ENCODE results near the gene CBLN3. TPM values are rescaled to one million over a fixed set of nuclear protein-coding genes. Genes with fewer than 3 reads are reported as not detected.

CBLN3 gene
- polyA plus RNA-seq, 2 of the 4 experiments (the other 2 are of a cell fraction) = 1.1 to 1.3 TPM

- no peak for ATAC-seq
- CTCF ChIA-PET = interaction anchor here (0.6 to 4.9 kb wide), 6 partner anchors 12 to 200 kb away, joined by 3 to 41 read pairs (median 4); partner anchors contain the start of gene ADCY4
- TF ChIP-seq KDM5A (IDR thresholded peaks at IDR 0.05) (peak; percentile 64), PHF8 (IDR thresholded peaks at IDR 0.05; ENCODE audit: borderline replicate concordance, low read depth) (peak; percentile 69; the same call in 1 of the 2 replicates), NPAS2 (CRISPR knock-in tag; IDR thresholded peaks at IDR 0.05; ENCODE audit: borderline replicate concordance) (no peak)
- Histone ChIP-seq H3K4me1 (peaks cover 6% of the 10 kb centered on the region), H3K4me3 (peak overlapping the region; percentile 86), H3K4me2 (peak overlapping the region; percentile 94), H3K9me3 (no peaks in the 10 kb centered on the region), H3K27ac (peak overlapping the region; percentile 97 to 98)
- 11% methylated on average over 6 of the region's 7 CpGs for WGBS (ENCODE audit: missing lambda C conversion rate)
- FAIRE-seq = no peak
- no peak for DNase-seq (ENCODE audit: low read depth in 1 of 2, low spot score in 1 of 2)
- POLR2A ChIA-PET = interaction anchor here (0.6 to 1.4 kb wide), 5 partner anchors 13 to 248 kb away, joined by 3 to 4 read pairs (median 3); partner anchors contain the start of genes KHNYN, RABGGTA and TM9SF1
Measured at GRCh38 chr14:24443053-24443665, 13.7 kb upstream of the CBLN3 start.

- peak; percentile 95 to 99 for DNase-seq (ENCODE audit: low read depth in 1 of 2, low spot score in 1 of 2)
- ChIA-PET POLR2A (interaction anchor here (0.6 to 1.4 kb wide), 13 partner anchors 11 to 247 kb away, joined by 3 to 15 read pairs (median 3); partner anchors contain the start of genes CBLN3, KHNYN, RABGGTA and TINF2), CTCF (interaction anchor here (0.6 to 4.9 kb wide), 8 partner anchors 11 to 139 kb away, joined by 3 to 41 read pairs (median 4); partner anchors contain the start of gene ADCY4)
- H3K27ac ChIP-seq = peak within 1 kb of the TSS; percentile 97 to 98
- peak within 1 kb of the TSS; percentile 86 for H3K4me3 ChIP-seq
- peaks cover 6% of the 10 kb centered on the region for H3K4me1 ChIP-seq
- 3% methylated on average over 40 of the region's 52 CpGs for WGBS (ENCODE audit: missing lambda C conversion rate)
- peak; percentile 39 for FAIRE-seq
- peak; percentile 87 to 94 for ATAC-seq
- H3K4me2 ChIP-seq = peak within 1 kb of the TSS; percentile 94
- H3K9me3 ChIP-seq = no peaks in the 10 kb centered on the region
- TF ChIP-seq FOXS1 (CRISPR knock-in tag; IDR thresholded peaks at IDR 0.05) = no peak
- no peak for TF ChIP-seq ATOH8 (CRISPR knock-in tag; IDR thresholded peaks at IDR 0.05; ENCODE audit: low read depth)
- TF ChIP-seq JUN (IDR thresholded peaks at IDR 0.05) = peak; percentile 68 to 93
- no peak for TF ChIP-seq HOXB5 (CRISPR knock-in tag; IDR thresholded peaks at IDR 0.05)
- no peak for TF ChIP-seq EHF (CRISPR knock-in tag; IDR thresholded peaks at IDR 0.05)
- TF ChIP-seq RARB (CRISPR knock-in tag; IDR thresholded peaks at IDR 0.05) = no peak
- TF ChIP-seq HMGXB4 (CRISPR knock-in tag; IDR thresholded peaks at IDR 0.05; ENCODE audit: borderline replicate concordance) = no peak
- no peak for TF ChIP-seq HDAC2 (IDR thresholded peaks at IDR 0.05)
- no peak for TF ChIP-seq ZNF302 (CRISPR knock-in tag; IDR thresholded peaks at IDR 0.05)
- no peak for TF ChIP-seq RFX5 (IDR thresholded peaks at IDR 0.05)
- TF ChIP-seq RAD21 (conservative IDR thresholded peaks at IDR 0.05 in 1 of 2, IDR thresholded peaks at IDR 0.05 in 1 of 2) = no peak
- peak; percentile 90 for TF ChIP-seq USF2 (IDR thresholded peaks at IDR 0.05)
- TF ChIP-seq MAFK (IDR thresholded peaks at IDR 0.05; ENCODE audit: partially characterized antibody) = no peak
- TF ChIP-seq EHMT2 (IDR thresholded peaks at IDR 0.05; ENCODE audit: low read depth) = no peak
- no peak for TF ChIP-seq HOXB13 (CRISPR knock-in tag; IDR thresholded peaks at IDR 0.05; ENCODE audit: low read depth)
- no peak for TF ChIP-seq CBX8 (IDR thresholded peaks at IDR 0.05)
- no peak for TF ChIP-seq HEYL (CRISPR knock-in tag; IDR thresholded peaks at IDR 0.05)
- peak; percentile 83; the same call in 1 of the 2 replicates for TF ChIP-seq TP53 (CRISPR knock-in tag; IDR thresholded peaks at IDR 0.05)
- TF ChIP-seq GATA3 (IDR thresholded peaks at IDR 0.05; ENCODE audit: borderline replicate concordance) = no peak
- peak; percentile 77; the same call in 2 of the 3 replicates for TF ChIP-seq BCL3 (IDR thresholded peaks at IDR 0.05)
- TF ChIP-seq E2F6 (IDR thresholded peaks at IDR 0.05; ENCODE audit: borderline replicate concordance, low read depth) = peak; percentile 59; the same call in 1 of the 2 replicates
- no peak for TF ChIP-seq BHLHE40 (IDR thresholded peaks at IDR 0.05; ENCODE audit: low read depth, low read length)
- no peak for TF ChIP-seq EP300 (IDR thresholded peaks at IDR 0.05)
- no peak for TF ChIP-seq ZFP36 (IDR thresholded peaks at IDR 0.05; ENCODE audit: borderline replicate concordance, partially characterized antibody)
- TF ChIP-seq CBX2 (IDR thresholded peaks at IDR 0.05; ENCODE audit: borderline replicate concordance, low read depth) = no peak
- no peak for TF ChIP-seq NR3C1 (IDR thresholded peaks at IDR 0.05)
- TF ChIP-seq KDM1A (IDR thresholded peaks at IDR 0.05; ENCODE audit: low read depth) = no peak
Measured at GRCh38 chr14:24442240-24443052, 13.0 kb upstream of the CBLN3 start, which contains the start of gene SDR39U1. Gene SDR39U1 (minus strand): TSS chr14:24442776. CDS start chr14:24442769, 7 bp downstream.

Measured in A549 (cell line).